Endothelial cell of umbilical vein (primary cell): Measurements from ENCODE around the gene ARHGAP42. TPM values are rescaled to one million over a fixed set of nuclear protein-coding genes. Genes with fewer than 3 reads are reported as not detected.

Experiments
- BruUV-seq: library from RNA; stranded (reverse); fragments of 400-500 nt; replicated peaks from 2 replicates; lab custom pipeline; 2021; lab: Mats Ljungman, UMichigan
- CTCF ChIA-PET: fragments of 300-600, 350-600 bp; sonication (Branson Sonifier 250); formaldehyde crosslinking; loops from one replicate; lab custom pipeline; 2021; ENCODE audit warnings: antibody characterized with exemption, inconsistent platforms; lab: Charles Lee
- POLR2A ChIA-PET: fragments of 300-600, 350-600 bp; sonication (Branson Sonifier 250); formaldehyde crosslinking; loops from one replicate; lab custom pipeline; 2021; ENCODE audit warnings: antibody characterized with exemption, inconsistent platforms; lab: Charles Lee
- DNase-seq: peaks from one replicate; pipeline ENCODE4 v3.0.0-alpha.2; 2011; ENCODE audit warnings: low read depth, low spot score
- FAIRE-seq: peaks from 2 replicates; lab custom pipeline; 2011; peaks lifted over from hg19 to GRCh38; lab: Jason Lieb, UNC
- H2AFZ ChIP-seq: 2 replicates; pipeline ENCODE4 v1.6.0; 2012; ENCODE audit warnings: low read depth, low read length, control low read depth, inconsistent platforms
- H3K27ac ChIP-seq: 2 replicates; pipeline ENCODE4 v1.5.1; 2011; ENCODE audit warnings: low read depth, mild to moderate bottlenecking, control low read depth, low read length, moderate library complexity; ENCODE audit not compliant: insufficient read depth
- H3K27me3 ChIP-seq, 2 experiments: 2 replicates each; pipeline versions ENCODE4 v1.6.0 to v1.6.1; 2011; ENCODE audit warnings: low read length in 2 of 2, mixed read lengths in 1 of 2; ENCODE audit not compliant: control insufficient read depth in 2 of 2, insufficient read depth in 2 of 2
- H3K36me3 ChIP-seq, 2 experiments: 2 replicates in 1 of 2; 3 replicates in 1 of 2; pipeline ENCODE4 v1.5.1; 2011; ENCODE audit warnings: low read length in 2 of 2, mild to moderate bottlenecking in 1 of 2, moderate library complexity in 1 of 2; ENCODE audit not compliant: control insufficient read depth in 2 of 2, insufficient read depth in 2 of 2; ENCODE audit errors: extremely low read depth in 1 of 2
- H3K4me1 ChIP-seq: 3 replicates; pipeline ENCODE4 v1.5.1; 2011; ENCODE audit warnings: mild to moderate bottlenecking, low read length; ENCODE audit not compliant: control insufficient read depth, insufficient read depth; ENCODE audit errors: extremely low read depth
- H3K4me2 ChIP-seq: 2 replicates; pipeline ENCODE4 v1.6.1; 2011; ENCODE audit warnings: low read length, control low read depth, mixed read lengths; ENCODE audit not compliant: insufficient read depth
- H3K4me3 ChIP-seq, 3 experiments: fragments of 200-600 bp in 1 of 3; sonication (generic), shearing (Covaris generic) in 1 of 3; replicated peaks in 1 of 3; 2 replicates each; pipeline ENCODE4 v1.5.1; 2011 to 2016; ENCODE audit warnings: control low read depth in 3 of 3, low read length in 3 of 3, mild to moderate bottlenecking in 2 of 3, inconsistent platforms in 1 of 3, low read depth in 1 of 3, moderate library complexity in 1 of 3; ENCODE audit not compliant: insufficient read depth in 1 of 3
- H3K79me2 ChIP-seq: 2 replicates; pipeline ENCODE4 v1.6.0; 2012; ENCODE audit warnings: low read length, inconsistent platforms; ENCODE audit not compliant: control insufficient read depth, insufficient read depth
- H3K9ac ChIP-seq: replicated peaks from 2 replicates; pipeline ENCODE3; 2011; ENCODE audit warnings: low read length, control low read depth; ENCODE audit not compliant: insufficient read depth; ENCODE audit errors: extremely low read depth
- H3K9me1 ChIP-seq: replicated peaks from 3 replicates; pipeline ENCODE4 v1.6.0; 2011; ENCODE audit warnings: mild to moderate bottlenecking, low read length; ENCODE audit not compliant: control insufficient read depth, insufficient read depth; ENCODE audit errors: extremely low read depth
- H3K9me3 ChIP-seq: replicated peaks from 2 replicates; pipeline ENCODE4 v1.5.1; 2012; ENCODE audit warnings: low read length, inconsistent platforms; ENCODE audit not compliant: control insufficient read depth, insufficient read depth
- H4K20me1 ChIP-seq: replicated peaks from 2 replicates; pipeline ENCODE3; 2011; ENCODE audit warnings: mild to moderate bottlenecking, low read length; ENCODE audit not compliant: control insufficient read depth, insufficient read depth; ENCODE audit errors: extremely low read depth
- EZH2 ChIP-seq: IDR thresholded peaks from 2 replicates; pipeline ENCODE4 v1.6.1; 2012; ENCODE audit warnings: borderline replicate concordance, low read depth, mild to moderate bottlenecking, moderate library complexity, low read length, inconsistent platforms; ENCODE audit not compliant: severe bottlenecking
- FOS ChIP-seq: IDR thresholded peaks from 2 replicates; pipeline ENCODE4 v1.6.1; 2011; ENCODE audit warnings: mild to moderate bottlenecking, low read length, moderate library complexity, borderline replicate concordance; ENCODE audit not compliant: insufficient read depth
- GATA2 ChIP-seq: IDR thresholded peaks from 2 replicates; pipeline ENCODE4 v1.7.0; 2011; ENCODE audit warnings: low read depth, mild to moderate bottlenecking, moderate library complexity, mixed read lengths, low read length; ENCODE audit not compliant: insufficient read length, insufficient read depth
- JUN ChIP-seq: IDR thresholded peaks from 2 replicates; pipeline ENCODE4 v1.6.1; 2011; ENCODE audit warnings: borderline replicate concordance, low read depth; ENCODE audit not compliant: insufficient read length, insufficient read depth
- MAX ChIP-seq: IDR thresholded peaks from 2 replicates; pipeline ENCODE4 v1.6.1; 2011; ENCODE audit not compliant: insufficient read depth, insufficient read length
- MYC ChIP-seq: IDR thresholded peaks from one replicate; pipeline ENCODE4 v1.6.1; 2011; ENCODE audit warnings: mild to moderate bottlenecking, low read depth, low read length
- POLR2A ChIP-seq: IDR thresholded peaks from 2 replicates; pipeline ENCODE4 v1.6.1; 2012; ENCODE audit warnings: low read depth, mild to moderate bottlenecking, control low read depth, low read length
- POLR2AphosphoS5 ChIP-seq: IDR thresholded peaks from 2 replicates; pipeline ENCODE4 v1.6.1; 2012; ENCODE audit warnings: low read depth, mild to moderate bottlenecking, control low read depth, low read length, moderate library complexity; ENCODE audit not compliant: insufficient read depth
- dilution Hi-C: fragments of 300-500 bp; cut with MboI; formaldehyde crosslinking; loops from one replicate; pipeline ENCODE4 v1.15.0; 2019; ENCODE audit warnings: low sequenced_read_pairs; ENCODE audit not compliant: extremely low pct_ligation_motif_present
- intact Hi-C: fragments of 100-400 bp; cut with micrococcal nuclease; formaldehyde crosslinking; loops from one replicate; pipeline ENCODE4 v1.10.0; 2022
- polyA plus RNA-seq, 4 experiments: library from polyadenylated mRNA; depleted of rRNA in 3 of 4; stranded (reverse) in 3 of 4; unstranded in 1 of 4; fragments of >200 nt; gene quantifications; 2 replicates each; pipeline versions ENCODE4 v1.2.1 to v1.2.3, GENCODE V29; 2011 to 2012; ENCODE audit warnings: missing spikeins in 1 of 4
- total RNA-seq: library from RNA; stranded (reverse); gene quantifications from 2 replicates; pipeline ENCODE4 v1.2.3, GENCODE V29; 2021
- TF ChIP-seq, protein P1 (sequence below), 2 donors: IDR thresholded peaks; 1 replicate in 1 of 2; 2 replicates in 1 of 2; pipeline ENCODE4 v1.5.1; 2011; ENCODE audit warnings: low read length in 2 of 2, mild to moderate bottlenecking in 2 of 2, moderate library complexity in 2 of 2, control low read depth in 1 of 2, inconsistent platforms in 1 of 2, low read depth in 1 of 2; ENCODE audit not compliant: insufficient read depth in 1 of 2; ENCODE audit errors: extremely low read depth in 1 of 2

The ARHGAP42 gene
- total and polyA plus RNA-seq, 2 donors (not counting 3 experiments of a cell fraction or from before 2014, with no cell fraction given), result 1.8 to 2.4 TPM

DNA sequence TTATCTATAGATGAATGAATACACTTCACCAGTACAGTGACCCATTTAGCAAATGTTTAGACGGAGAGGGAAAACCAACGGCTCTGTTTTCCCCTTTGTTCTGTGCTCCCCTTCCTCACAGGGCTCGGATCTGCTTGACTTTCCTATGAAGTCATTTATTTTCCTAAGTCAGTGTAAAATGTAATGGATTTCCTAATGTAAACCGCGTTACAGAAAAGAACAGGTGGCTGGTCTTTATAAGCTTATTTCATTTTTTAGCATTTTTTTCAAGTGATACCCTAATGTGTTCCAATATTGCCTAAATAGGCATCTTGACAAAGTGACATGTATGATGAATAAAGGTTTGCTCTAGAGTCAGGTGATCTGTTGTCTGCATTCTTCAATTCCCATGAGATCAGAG, 235.0 kb downstream of the ARHGAP42 start:
- ChIA-PET CTCF (no interaction called here), POLR2A (no interaction called here)
- TF ChIP-seq FOS (no peak), EZH2 (no peak), POLR2AphosphoS5 (no peak), JUN (no peak), MAX (no peak), MYC (no peak), POLR2A (no peak), GATA2 (no peak)
- TF ChIP-seq, protein P1, sequence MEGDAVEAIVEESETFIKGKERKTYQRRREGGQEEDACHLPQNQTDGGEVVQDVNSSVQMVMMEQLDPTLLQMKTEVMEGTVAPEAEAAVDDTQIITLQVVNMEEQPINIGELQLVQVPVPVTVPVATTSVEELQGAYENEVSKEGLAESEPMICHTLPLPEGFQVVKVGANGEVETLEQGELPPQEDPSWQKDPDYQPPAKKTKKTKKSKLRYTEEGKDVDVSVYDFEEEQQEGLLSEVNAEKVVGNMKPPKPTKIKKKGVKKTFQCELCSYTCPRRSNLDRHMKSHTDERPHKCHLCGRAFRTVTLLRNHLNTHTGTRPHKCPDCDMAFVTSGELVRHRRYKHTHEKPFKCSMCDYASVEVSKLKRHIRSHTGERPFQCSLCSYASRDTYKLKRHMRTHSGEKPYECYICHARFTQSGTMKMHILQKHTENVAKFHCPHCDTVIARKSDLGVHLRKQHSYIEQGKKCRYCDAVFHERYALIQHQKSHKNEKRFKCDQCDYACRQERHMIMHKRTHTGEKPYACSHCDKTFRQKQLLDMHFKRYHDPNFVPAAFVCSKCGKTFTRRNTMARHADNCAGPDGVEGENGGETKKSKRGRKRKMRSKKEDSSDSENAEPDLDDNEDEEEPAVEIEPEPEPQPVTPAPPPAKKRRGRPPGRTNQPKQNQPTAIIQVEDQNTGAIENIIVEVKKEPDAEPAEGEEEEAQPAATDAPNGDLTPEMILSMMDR (IDR thresholded peaks at IDR 0.05; ENCODE audit: extremely low read depth in 1 of 2, insufficient read depth in 1 of 2, low read depth in 1 of 2, low read length in 2 of 2), result no peak
- Histone ChIP-seq H3K9ac (no peak overlapping the region), H3K4me3 (no peak overlapping the region), H3K9me3 (no peaks in the 10 kb centered on the region), H3K4me1 (peaks cover 4% of the 10 kb centered on the region), H3K9me1 (no peaks in the 10 kb centered on the region), H3K27ac (no peak overlapping the region), H2AFZ (no peak overlapping the region), H3K4me2 (no peak overlapping the region), H3K27me3 (no peaks in the 10 kb centered on the region), H4K20me1 (no peaks in the 10 kb centered on the region), H3K36me3 (no peaks in the 10 kb centered on the region), H3K79me2 (no peaks in the 10 kb centered on the region)
- BruUV-seq, result no TSS peak
- intact Hi-C loops, result no loop called here
- DNase-seq (peak; percentile 4), FAIRE-seq (no peak)
- dilution Hi-C loops, result no loop called here
